Keratinocyte (primary cell): ENCODE data around the gene WNK2. TPM values are rescaled to one million over a fixed set of nuclear protein-coding genes. Genes with fewer than 3 reads are reported as not detected.

ENCODE experiments used
- DNase-seq: peaks from one replicate; pipeline ENCODE4 v3.0.0-alpha.2; 2011; ENCODE audit warnings: low read depth, missing footprints, low spot score
- FAIRE-seq: peaks from 2 replicates; lab custom pipeline; 2011; peaks lifted over from hg19 to GRCh38; lab: Jason Lieb, UNC
- H2AFZ ChIP-seq: 2 replicates; pipeline ENCODE4 v1.6.0; 2012; ENCODE audit warnings: low read length, control low read depth, inconsistent platforms; ENCODE audit not compliant: control insufficient read depth
- H3K27ac ChIP-seq: 2 replicates; pipeline ENCODE4 v1.5.1; 2011; ENCODE audit warnings: low read length; ENCODE audit not compliant: control insufficient read depth, insufficient read depth
- H3K27me3 ChIP-seq: 3 replicates; pipeline ENCODE4 v1.6.0; 2011; ENCODE audit warnings: low read length; ENCODE audit not compliant: control insufficient read depth, insufficient read depth; ENCODE audit errors: extremely low read depth
- H3K36me3 ChIP-seq, 2 experiments: 2 replicates in 1 of 2; 3 replicates in 1 of 2; pipeline ENCODE4 v1.5.1; 2011; ENCODE audit warnings: low read length in 2 of 2, mild to moderate bottlenecking in 1 of 2; ENCODE audit not compliant: control insufficient read depth in 2 of 2, insufficient read depth in 2 of 2; ENCODE audit errors: extremely low read depth in 1 of 2
- H3K4me1 ChIP-seq: 3 replicates; pipeline ENCODE4 v1.5.1; 2011; ENCODE audit warnings: low read length; ENCODE audit not compliant: control insufficient read depth, insufficient read depth; ENCODE audit errors: extremely low read depth
- H3K4me2 ChIP-seq: 3 replicates; pipeline ENCODE4 v1.6.0; 2011; ENCODE audit warnings: low read depth, low read length; ENCODE audit not compliant: control insufficient read depth, insufficient read depth; ENCODE audit errors: extremely low read depth
- H3K4me3 ChIP-seq, 3 experiments: fragments of 200-600 bp in 1 of 3; sonication (generic) in 1 of 3; 2 replicates in 2 of 3; 3 replicates in 1 of 3; pipeline ENCODE4 v1.5.1; 2011 to 2016; ENCODE audit warnings: low read length in 3 of 3, mild to moderate bottlenecking in 3 of 3, control low read depth in 2 of 3, inconsistent platforms in 1 of 3, low read depth in 1 of 3, mixed read lengths in 1 of 3, mixed run types in 1 of 3, moderate library complexity in 1 of 3; ENCODE audit not compliant: control insufficient read depth in 2 of 3, insufficient read depth in 2 of 3; ENCODE audit errors: extremely low read depth in 1 of 3
- H3K79me2 ChIP-seq: 2 replicates; pipeline ENCODE4 v1.6.0; 2012; ENCODE audit warnings: low read length; ENCODE audit not compliant: control insufficient read depth, insufficient read depth
- H3K9ac ChIP-seq: 3 replicates; pipeline ENCODE4 v1.6.0; 2011; ENCODE audit warnings: low read length; ENCODE audit not compliant: control insufficient read depth, insufficient read depth; ENCODE audit errors: extremely low read depth
- H3K9me1 ChIP-seq: 3 replicates; pipeline ENCODE4 v1.6.0; 2011; ENCODE audit warnings: low read length; ENCODE audit not compliant: control insufficient read depth, insufficient read depth; ENCODE audit errors: extremely low read depth
- H3K9me3 ChIP-seq: 2 replicates; pipeline ENCODE4 v1.5.1; 2012; ENCODE audit warnings: low read depth, low read length; ENCODE audit not compliant: control insufficient read depth
- H4K20me1 ChIP-seq: 3 replicates; pipeline ENCODE4 v1.6.0; 2011; ENCODE audit warnings: low read length; ENCODE audit not compliant: control insufficient read depth, insufficient read depth; ENCODE audit errors: extremely low read depth
- CTCF ChIP-seq, 3 experiments: IDR thresholded peaks in 1 of 3; conservative IDR thresholded peaks in 1 of 3; optimal IDR thresholded peaks in 1 of 3; 2 replicates in 2 of 3; 3 replicates in 1 of 3; pipeline versions ENCODE3 to v1.5.1; 2011; ENCODE audit warnings: low read length in 3 of 3, mild to moderate bottlenecking in 3 of 3, moderate library complexity in 2 of 3, control low read depth in 1 of 3, inconsistent platforms in 1 of 3; ENCODE audit not compliant: insufficient read depth in 2 of 3; ENCODE audit errors: extremely low read depth in 1 of 3
- EZH2 ChIP-seq: IDR thresholded peaks from one replicate; pipeline ENCODE4 v1.6.1; 2012; ENCODE audit warnings: inconsistent platforms, mild to moderate bottlenecking, low read length, moderate library complexity
- dilution Hi-C: fragments of 300-500 bp; cut with MboI; formaldehyde crosslinking; loops from one replicate; pipeline ENCODE4 v1.7.0; 2020; ENCODE audit warnings: low sequenced_read_pairs; ENCODE audit not compliant: extremely low pct_ligation_motif_present
- polyA plus RNA-seq, 5 experiments: library from polyadenylated mRNA; depleted of rRNA in 3 of 5; stranded (reverse) in 3 of 5; stranded (forward) in 1 of 5; unstranded in 1 of 5; fragments of >200 nt; gene quantifications; 1 replicate in 1 of 5; 2 replicates in 3 of 5; 3 replicates in 1 of 5; pipeline versions ENCODE4 v1.2.1 to v1.2.3, GENCODE V29; 2011 to 2012; ENCODE audit warnings: missing spikeins in 2 of 5, low read depth in 1 of 5, low replicate concordance in 1 of 5

Gene WNK2
- polyA plus RNA-seq, 1 donor (not counting 4 experiments of a cell fraction or from before 2014, with no cell fraction given): not detected

GRCh38 chr9:93301291-93301811 is 117.4 kb downstream of the WNK2 start:
- Histone ChIP-seq H3K4me3 (no peak overlapping the region), H3K4me1 (no peaks in the 10 kb centered on the region), H3K79me2 (no peaks in the 10 kb centered on the region), H4K20me1 (no peaks in the 10 kb centered on the region), H3K9ac (no peak overlapping the region), H3K27ac (no peak overlapping the region), H3K36me3 (no peaks in the 10 kb centered on the region), H3K27me3 (peaks cover 4% of the 10 kb centered on the region), H3K9me1 (no peaks in the 10 kb centered on the region), H2AFZ (no peak overlapping the region), H3K9me3 (no peaks in the 10 kb centered on the region), H3K4me2 (no peak overlapping the region)
- FAIRE-seq: no peak
- DNase-seq: no peak
- no peak for TF ChIP-seq CTCF (optimal IDR thresholded peaks at IDR 0.05 in 1 of 3, IDR thresholded peaks at IDR 0.05 in 1 of 3, conservative IDR thresholded peaks at IDR 0.05 in 1 of 3; ENCODE audit: extremely low read depth in 1 of 3, insufficient read depth in 2 of 3, low read length in 3 of 3)
- TF ChIP-seq EZH2: no peak
- dilution Hi-C loops: no loop called here

GRCh38 chr9:93301911-93302541 is 118.1 kb downstream of the WNK2 start:
- H3K9me1 ChIP-seq: no peaks in the 10 kb centered on the region
- peaks cover 4% of the 10 kb centered on the region for H3K27me3 ChIP-seq
- no peaks in the 10 kb centered on the region for H3K36me3 ChIP-seq
- dilution Hi-C loops: no loop called here
- H4K20me1 ChIP-seq: no peaks in the 10 kb centered on the region
- no peak overlapping the region for H3K4me2 ChIP-seq
- DNase-seq (no peak), FAIRE-seq (no peak)
- H2AFZ ChIP-seq: no peak overlapping the region
- H3K4me3 ChIP-seq: no peak overlapping the region
- H3K79me2 ChIP-seq: no peaks in the 10 kb centered on the region
- no peak for TF ChIP-seq CTCF (optimal IDR thresholded peaks at IDR 0.05 in 1 of 3, IDR thresholded peaks at IDR 0.05 in 1 of 3, conservative IDR thresholded peaks at IDR 0.05 in 1 of 3; ENCODE audit: extremely low read depth in 1 of 3, insufficient read depth in 2 of 3, low read length in 3 of 3)
- no peak for TF ChIP-seq EZH2
- no peaks in the 10 kb centered on the region for H3K9me3 ChIP-seq
- H3K4me1 ChIP-seq: no peaks in the 10 kb centered on the region
- no peak overlapping the region for H3K27ac ChIP-seq
- no peak overlapping the region for H3K9ac ChIP-seq
